Skin of body (tissue), 2 donors: ENCODE measurements around the gene GTPBP6. TPM values are rescaled to one million over a fixed set of nuclear protein-coding genes. Genes with fewer than 3 reads are reported as not detected.
"Not testable (repeated sequence)": the region's sequence is repeated elsewhere in the genome, so short reads cannot be mapped to it uniquely, and the experiment has no call there.

Source experiments
- DNase-seq: peaks from one replicate; lab custom pipeline; 2025; lab: John Stamatoyannopoulos, UW
- total RNA-seq: library from RNA; depleted of rRNA; stranded (reverse); fragments of >200 nt; gene quantifications from one replicate; pipeline ENCODE4 v1.2.3, GENCODE V29; 2014

The GTPBP6 gene
- total RNA-seq, 1 donor from 2014 or later: 13.5 TPM

- DNase-seq: no peak
Observed at GRCh38 chrX:352181-352580, 33.6 kb upstream of the GTPBP6 start.

- DNase-seq: no peak
Observed at GRCh38 chrX:351736-352135, 33.1 kb upstream of the GTPBP6 start.

GRCh38 chrX:351324-351641 lies 32.7 kb upstream of the GTPBP6 start:
- DNase-seq: not testable (repeated sequence)

GRCh38 chrX:350534-351323 lies 32.1 kb upstream of the GTPBP6 start:
- no peak for DNase-seq

GRCh38 chrX:350148-350533 lies 31.5 kb upstream of the GTPBP6 start:
- DNase-seq: no peak

GRCh38 chrX:349702-350101 lies 31.1 kb upstream of the GTPBP6 start:
- DNase-seq: no peak

GRCh38 chrX:349196-349595 lies 30.6 kb upstream of the GTPBP6 start:
- DNase-seq: no peak

GRCh38 chrX:348461-349117 lies 30.0 kb upstream of the GTPBP6 start:
- no peak for DNase-seq

- DNase-seq: no peak
Observed at GRCh38 chrX:347351-348117, 28.9 kb upstream of the GTPBP6 start.

- no peak for DNase-seq
Observed at GRCh38 chrX:346034-346813, 27.6 kb upstream of the GTPBP6 start.

GRCh38 chrX:345020-345925 lies 26.7 kb upstream of the GTPBP6 start:
- no peak for DNase-seq

- DNase-seq: no peak
Observed at GRCh38 chrX:344371-344901, 25.8 kb upstream of the GTPBP6 start.

- DNase-seq: no peak
Observed at GRCh38 chrX:341541-342101, 23.0 kb upstream of the GTPBP6 start.

GRCh38 chrX:340641-341423 lies 22.2 kb upstream of the GTPBP6 start:
- no peak for DNase-seq

GRCh38 chrX:340121-340520 lies 21.5 kb upstream of the GTPBP6 start:
- DNase-seq: no peak

GRCh38 chrX:338836-339400 lies 20.3 kb upstream of the GTPBP6 start:
- DNase-seq: no peak

- no peak for DNase-seq
Observed at GRCh38 chrX:338281-338835, 19.8 kb upstream of the GTPBP6 start.

GRCh38 chrX:337331-337831 lies 18.8 kb upstream of the GTPBP6 start:
- DNase-seq: no peak
